NCI-H2196 (cell line): Measurements from ENCODE around the gene LPP.

Source experiments
- DNase-seq: peaks from one replicate; lab custom pipeline; 2025; ENCODE audit not compliant: unreplicated experiment; lab: John Stamatoyannopoulos, UW

LPP gene

DNA sequence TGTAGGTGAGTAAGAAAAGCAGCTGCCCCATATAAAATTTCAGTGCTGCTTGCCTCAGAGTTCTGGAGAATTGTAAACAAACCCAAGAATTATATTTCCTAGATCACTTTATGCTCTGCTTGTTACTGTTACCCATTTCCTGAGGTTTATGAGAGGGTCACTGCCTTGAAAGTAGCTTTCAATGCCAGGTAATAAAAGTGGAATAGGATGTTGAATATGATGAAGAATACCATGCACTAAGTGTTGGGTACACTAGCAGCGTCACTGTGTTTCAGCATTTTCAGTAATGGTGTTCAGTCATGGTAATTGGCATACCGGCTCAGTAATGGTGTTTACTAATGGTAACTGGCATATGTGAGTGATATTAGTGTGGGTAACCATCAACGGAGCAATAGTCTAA is 568.0 kb downstream of the LPP start:
- no peak for DNase-seq

DNA sequence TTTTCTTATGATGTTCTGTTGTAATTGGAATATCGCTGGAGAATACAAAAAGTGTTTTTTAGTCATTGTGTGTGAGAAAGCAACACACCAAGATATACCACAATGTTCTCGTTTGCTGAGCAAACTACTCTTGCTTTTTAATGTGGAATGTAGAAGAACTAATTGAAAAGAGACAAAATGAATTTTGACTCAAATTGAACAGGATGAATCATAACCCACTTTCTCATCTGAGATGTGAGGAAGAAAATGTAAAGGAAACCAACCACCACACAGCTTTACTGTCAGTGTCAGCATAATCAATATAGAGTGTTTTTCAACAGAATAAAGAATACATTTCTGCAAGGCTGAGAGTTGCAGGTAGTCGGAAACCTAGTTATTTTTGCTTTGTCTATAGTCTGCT is 569.0 kb downstream of the LPP start:
- no peak for DNase-seq

DNA sequence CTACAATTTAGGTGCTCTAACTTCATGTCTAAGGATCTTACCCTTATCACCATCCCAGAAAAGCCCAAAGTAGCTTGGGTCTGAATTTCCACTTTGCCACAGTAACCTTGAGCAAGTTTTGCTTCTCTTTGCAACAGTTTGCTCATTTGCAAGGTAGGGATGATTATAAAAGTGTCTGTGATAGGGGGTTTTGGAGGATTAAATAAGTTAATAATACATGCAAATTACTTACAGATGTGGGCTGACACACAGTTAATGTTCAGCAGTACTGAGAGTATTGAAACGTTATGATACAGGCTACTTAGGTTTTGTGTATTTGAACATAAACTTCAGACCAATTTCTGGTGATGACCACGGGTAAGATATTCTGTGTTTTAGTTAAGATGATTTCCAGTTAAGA is 573.1 kb downstream of the LPP start:
- DNase-seq: no peak

DNA sequence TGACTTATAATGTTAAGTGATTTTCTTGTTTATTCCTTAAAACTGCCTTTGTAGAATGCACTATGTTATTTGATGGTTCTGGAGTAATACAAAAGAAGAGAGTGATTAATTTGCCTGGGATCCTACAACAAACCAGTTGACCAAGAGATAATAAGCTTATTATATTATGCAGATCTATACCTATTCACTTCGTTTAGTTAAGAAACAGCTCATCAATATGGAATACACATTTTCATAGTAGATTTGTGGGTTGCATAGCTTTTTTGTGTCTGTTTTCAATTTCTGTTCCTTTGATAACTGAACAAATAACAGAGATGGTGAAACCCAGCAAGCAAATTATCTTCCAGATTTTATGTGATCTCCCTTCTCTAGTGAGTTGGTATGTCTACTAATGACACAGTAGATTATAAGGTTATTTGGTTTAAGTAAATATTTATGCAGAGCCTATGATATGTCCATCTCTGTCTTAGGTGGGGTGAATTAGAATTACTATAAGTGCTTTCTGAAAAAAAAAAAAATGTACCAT is 574.5 kb downstream of the LPP start:
- DNase-seq: no peak

DNA sequence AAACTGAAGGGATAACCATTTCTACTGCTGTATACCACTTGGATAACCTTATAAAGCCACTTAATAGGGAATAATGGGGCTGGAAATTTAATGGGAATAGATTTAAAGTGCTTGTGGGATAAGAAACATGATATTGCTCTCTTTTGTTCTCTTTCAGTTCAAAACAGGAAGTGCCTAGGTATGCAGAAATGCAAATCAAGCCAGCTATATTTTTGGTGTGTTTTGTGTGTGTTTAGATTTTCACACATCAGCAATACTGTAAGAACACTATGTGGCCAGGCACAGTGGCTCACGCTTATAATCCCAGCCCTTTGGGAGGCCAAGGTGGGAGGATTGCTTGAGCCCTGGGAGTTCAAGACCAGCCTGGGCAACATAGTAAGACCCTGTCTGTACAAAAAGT is 575.5 kb downstream of the LPP start:
- no peak for DNase-seq

DNA sequence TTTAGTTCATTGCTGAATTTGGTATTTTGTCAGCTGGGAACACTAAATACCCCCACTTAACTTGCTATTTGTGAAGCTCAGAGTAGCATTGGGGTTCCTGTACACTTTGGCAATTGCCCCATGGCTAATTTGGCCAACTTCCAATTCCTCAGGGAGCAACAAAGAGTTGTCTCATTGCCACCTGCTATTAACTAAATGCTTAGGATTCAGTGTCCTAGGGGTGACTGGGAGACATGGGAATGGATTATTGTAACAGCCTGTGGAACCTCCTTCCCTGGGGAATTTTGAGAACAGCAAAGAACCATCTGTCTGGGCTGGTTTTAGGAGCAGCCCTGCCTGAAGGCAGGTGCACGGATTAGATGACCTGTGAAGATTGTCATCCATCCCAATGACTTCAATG is 580.4 kb downstream of the LPP start:
- peak; percentile 72 for DNase-seq

DNA sequence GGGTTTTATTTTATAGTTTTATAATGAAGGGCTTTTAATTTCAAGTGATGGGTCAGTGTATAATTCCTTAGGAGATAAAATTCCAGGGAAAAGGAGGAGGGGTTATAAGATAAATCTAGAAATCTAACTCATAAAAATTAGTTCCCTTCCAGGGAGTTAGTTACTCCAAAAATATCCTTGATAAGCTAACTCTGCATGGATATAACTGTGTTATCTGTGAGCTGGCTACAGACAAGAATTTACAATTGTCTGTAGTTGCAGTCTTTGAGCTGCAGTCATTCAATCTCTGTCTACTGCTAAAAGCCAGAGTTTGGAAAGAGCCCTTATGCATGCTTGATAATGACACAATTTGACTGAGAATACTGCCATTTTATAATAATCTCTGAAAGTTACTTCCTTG is 585.6 kb downstream of the LPP start:
- DNase-seq: no peak

DNA sequence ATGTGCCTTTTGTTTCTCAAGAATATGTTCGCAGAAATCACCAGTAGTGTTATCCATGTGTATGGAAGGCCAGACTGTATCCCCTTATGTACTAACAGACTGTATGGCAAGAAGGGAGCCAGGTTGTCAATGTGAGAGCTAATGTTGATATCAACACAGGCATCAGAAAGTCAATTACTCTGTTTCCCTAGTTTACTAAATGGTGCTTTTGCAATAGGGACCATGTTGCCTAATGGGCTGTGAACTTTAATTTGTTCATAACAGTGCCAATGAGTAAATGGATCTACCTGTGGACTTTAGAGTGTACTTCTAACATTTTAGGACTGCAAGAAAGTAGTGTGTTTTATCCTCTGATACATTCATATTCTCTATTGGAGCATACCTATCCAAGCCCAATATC is 586.1 kb downstream of the LPP start:
- DNase-seq: no peak

DNA sequence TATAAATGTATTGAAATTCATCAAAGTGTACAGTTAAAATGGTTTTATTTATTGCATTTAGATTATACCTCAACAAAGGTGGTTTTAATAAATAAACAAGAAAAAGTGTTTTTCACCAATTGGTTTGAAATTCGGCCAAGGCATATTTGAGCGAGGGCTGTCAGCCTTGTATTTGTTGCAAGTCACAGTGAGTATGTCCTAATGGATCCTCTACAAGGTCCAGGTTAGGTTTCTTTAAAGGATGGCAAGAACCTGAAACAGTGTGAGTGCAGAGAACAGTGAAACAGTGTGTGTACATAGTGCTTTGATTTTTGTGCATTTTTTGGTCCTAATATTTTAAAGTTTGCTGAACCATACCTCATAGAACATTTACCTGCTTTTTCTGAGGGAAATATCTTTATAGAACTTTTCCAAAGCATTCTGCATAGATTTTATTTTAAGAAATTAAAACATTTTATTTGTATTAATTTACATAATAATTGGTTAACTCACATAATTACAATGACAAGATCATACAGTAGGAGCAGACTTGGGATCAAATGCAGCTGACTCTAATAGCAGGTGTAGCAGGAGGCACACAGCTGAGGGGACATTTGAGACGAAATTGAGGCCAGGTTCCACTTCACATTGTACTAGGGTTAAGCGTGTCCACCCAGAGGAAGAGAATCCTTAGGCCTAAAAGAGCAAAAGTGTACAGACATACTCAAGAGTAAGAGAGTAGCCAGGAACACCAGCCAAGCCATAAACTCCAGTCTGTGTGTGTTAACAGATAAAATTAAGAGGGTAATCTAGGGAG is 589.0 kb downstream of the LPP start:
- peak; percentile 56 for DNase-seq

DNA sequence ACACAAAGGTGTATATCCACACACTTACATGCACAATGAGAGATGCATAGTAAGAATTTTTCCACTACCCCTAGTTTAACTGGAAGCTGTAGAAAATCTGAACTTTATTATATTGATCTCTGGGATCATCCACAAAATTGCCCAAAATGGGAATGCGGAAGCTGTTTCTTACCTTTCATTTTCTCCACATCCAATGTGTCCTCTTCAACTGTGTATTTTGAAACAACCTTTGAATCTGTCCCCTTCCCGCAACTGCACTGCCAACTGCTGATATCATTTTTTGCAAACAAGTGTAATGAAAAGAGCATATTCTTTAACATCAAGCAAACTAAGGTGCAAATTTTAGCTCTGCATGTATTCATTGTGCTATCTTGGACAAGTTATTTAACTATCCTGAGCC is 590.2 kb downstream of the LPP start:
- no peak for DNase-seq

DNA sequence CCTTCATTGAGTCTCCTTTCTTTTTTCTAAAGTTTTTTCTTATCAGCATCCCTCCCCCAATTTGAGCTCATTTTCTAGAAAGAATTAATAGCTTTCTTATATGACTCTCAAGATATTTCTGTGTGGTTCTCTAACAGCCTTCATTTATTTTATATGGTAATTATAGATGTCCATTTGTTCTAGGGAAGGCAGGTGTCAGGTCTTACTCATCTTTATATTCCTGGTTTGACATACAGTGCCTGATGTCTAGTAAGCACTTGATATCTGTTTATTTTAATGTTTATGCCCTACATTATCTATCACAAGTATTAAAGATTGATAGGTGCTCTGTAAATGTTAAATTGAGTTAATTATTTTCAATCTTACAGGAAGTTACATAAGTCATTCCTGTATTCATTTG is 591.1 kb downstream of the LPP start:
- no peak for DNase-seq

DNA sequence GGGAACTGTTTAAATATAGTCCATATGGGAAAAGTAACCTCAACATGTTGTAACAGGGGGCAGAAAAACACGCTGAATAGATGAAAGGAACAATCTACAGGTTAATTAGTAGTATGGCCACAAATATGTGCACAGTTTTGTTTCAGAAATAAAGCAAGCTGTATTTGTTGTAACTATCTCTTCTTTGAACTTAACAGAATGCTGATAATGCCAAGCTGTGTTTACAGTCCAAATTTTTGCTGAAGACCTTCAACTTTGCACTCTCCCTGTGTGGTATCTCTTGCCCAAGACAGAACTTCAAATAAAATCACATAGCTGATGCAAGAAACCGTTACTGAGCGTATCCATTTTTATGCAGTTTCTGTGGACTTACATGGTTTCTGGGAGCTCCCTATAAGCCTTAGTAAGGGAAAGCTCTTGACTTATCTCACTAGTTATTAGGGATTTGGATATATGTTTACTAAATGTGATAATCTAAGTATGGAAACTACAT is 592.4 kb downstream of the LPP start:
- DNase-seq: no peak

DNA sequence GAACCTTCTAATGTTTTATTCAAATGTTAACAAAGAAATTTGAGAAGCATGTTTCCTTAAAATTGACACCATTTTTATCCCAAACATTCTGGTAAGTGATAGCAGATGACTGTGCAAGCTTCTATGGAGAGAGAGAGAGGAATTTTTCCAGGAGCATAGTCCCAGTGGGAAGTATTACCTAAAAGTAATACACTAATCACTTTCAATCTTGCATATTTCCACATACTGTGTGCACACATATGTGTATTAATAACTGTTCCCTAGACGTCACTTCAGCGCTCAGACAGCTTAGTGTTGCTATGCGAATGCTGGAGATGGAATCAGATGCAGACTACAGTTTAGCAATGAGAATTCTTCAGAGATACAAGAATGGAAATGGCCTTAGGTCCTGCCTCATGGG is 593.5 kb downstream of the LPP start:
- DNase-seq: no peak

DNA sequence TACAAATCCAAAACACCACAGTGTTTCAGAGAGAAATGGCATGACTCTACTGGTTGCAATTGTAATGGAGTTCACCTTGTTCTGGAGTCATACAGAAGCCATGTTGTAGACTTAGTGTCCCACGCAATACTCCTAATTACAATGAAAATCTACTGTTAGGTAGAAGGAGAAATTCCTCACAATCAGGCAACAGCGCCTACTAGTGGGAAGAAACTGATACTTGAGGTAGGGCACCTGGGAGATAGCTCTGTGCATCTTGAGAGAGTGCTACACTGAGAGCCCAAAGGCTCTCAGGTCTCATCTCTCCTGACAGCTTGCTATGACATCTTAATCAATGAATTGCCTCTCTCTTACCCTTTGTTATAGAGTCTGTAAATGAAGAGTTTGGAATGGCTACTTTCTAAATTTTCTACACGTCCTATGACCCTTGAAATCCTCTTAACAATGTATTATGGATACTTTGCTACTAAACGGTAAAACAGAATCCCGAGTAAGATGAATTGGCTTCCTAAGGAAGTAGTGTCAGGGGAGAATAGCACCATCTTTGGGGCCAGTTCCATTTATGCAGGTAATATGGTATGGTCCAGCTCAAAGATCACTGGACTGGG is 595.2 kb downstream of the LPP start:
- DNase-seq: no peak

DNA sequence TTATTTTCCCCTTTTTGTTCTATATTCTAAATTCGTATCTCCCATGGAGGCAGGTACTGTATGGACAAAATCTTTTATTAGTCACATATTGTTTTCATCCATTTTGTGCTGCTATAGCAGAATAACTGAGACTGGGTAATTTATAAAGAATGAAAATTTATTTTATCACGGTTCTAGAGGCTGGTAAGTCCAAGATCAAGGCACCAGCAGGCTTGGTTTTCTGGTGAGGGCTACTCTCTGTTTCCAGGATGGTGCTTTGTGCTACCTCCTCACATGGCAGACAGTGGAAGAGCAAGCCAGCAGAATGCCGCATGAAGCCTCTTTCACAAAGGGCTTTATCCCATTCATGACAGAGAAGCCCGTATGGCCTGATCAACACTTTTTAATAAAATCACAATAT is 595.9 kb downstream of the LPP start:
- DNase-seq: no peak

DNA sequence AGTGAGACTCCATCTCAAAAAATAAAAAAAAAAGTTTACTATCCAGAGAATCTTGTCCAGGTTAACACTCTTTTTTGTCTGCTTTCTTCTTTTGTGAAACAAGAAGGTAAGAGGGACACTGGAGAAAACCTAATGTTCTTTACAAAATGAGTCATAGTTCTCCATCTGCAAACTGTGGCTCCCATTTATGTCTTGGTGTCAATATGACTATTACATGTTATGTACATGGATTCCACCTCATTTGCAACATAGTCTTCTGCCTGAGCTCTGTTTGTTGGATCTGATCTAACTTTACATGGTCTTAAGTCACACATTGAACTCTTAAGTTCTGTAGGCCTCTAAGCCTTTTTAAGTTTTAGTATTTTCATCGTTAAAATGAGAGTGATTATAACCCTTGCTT is 596.7 kb downstream of the LPP start:
- no peak for DNase-seq

DNA sequence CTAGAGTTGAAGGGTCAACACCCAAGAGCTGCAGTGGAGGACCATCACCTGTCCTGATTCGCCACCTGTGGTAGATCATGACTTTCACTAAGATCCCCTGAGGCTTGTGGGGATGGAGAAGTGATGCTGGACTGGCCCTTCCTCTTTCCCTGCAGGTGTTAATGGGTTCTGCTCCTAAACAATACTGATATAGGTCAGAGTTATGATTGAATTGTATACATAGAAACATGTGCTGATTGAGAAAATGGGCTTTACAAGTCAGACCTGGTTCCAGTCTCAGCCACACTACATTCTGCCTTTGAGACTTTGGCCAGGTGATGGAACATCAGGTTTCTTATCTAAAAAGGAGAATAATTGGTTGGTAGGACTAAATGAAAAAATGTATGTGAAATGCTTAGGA is 598.9 kb downstream of the LPP start:
- no peak for DNase-seq

DNA sequence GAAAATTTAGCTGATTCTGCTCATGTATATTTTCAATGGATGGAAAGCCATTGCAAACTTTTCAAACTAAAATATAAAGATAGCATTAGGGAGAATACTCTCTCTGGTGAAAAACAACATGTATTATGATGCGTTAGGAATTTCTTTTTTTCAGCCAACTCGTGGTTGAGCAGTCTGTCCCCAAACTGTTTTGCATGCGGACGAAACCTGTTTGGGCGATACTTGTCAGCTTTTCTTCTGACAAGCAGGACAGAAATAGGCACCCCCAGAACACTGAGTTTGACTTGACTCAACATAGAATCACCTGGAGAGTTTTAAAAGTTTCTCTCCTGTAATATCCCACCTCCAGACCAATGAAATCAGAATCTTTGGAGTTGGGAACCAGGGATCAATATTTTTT is 600.3 kb downstream of the LPP start:
- DNase-seq: no peak

DNA sequence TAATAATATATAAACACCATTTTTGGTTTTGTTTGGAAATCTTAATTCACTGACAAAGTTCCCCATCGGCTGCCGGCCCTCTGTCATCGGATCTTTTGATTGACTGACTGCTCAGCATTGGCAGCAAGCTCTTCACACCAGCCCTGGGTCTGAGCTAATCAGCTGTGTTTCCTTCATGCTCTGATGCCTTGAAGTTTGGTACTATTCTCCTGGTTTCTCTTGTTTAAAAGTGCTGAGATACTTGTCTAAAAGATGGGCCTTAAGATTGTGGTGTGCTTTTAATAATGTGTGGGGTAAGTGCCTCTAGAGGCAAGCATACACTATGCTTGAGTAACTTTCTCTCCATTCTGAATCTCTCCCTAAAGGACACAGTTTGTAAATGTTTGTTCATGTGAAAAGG is 602.3 kb downstream of the LPP start:
- no peak for DNase-seq

DNA sequence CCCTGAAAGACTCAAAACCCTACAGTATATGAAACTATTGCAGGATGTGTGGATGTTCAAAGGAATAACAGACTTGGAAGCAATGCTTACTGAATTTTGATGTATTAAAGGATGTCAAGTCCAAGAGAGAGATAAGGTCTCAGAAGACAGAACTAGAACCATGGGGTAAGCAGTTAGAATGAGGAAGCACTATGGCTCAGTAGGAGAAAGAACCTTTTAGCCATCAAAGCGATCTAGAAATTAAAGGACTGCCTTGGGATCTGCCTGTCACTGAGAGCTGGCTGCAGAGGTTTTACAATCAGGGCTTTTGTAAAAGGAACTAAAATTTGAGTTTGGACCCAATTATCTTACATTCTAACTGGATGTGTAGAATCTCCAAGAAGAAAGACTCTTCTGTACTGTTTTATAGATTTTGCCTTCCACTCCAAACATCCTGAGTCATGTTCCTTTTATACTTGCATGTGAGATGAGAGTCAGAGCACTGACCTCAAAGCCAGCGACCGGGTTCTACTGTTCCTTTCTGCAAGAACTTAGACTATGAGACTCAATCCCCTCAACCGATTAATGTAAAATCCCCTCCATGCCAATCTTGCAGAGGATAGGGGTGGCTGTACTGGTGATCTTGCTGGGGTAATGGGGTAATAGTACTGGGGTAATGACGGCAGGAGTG is 605.5 kb downstream of the LPP start:
- DNase-seq: no peak

DNA sequence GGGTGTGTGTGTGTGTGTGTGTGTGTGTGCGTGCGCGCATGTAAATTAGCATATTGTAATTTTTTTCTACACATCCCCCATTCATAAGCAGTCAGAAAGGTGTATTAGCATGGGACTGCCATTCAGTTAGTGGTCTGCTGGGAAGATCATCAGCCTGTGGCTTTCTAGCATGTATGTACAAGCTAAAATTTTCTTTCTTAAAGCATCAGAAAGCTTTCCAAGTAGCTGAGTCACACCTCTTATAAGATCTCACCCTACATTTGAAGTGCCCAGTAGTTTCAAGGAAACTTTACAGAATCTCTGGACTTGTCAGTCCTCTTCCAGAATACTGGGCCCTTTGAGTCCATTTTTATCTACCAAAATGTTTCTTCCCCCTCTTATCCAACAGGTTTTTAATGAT is 606.5 kb downstream of the LPP start:
- no peak for DNase-seq

DNA sequence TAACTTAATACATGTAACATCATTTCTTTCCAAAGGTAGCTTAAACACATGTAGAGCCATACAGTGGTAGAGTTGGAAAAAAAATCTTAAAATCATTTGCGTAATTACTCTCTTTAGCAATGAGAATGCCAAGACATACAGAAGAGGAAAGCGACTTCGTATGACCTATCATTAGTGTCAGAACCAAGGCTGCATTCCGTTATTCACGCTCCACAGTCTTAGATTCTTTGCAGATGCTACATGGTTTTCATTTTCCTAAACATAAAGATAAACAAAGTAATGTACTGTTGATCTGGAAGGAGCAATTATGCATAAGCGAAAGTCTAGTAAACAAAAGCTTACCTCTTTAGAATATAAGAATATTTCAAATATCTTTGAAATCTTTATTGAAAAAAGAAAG is 607.5 kb downstream of the LPP start:
- DNase-seq: no peak
